Caco-2 (cell line): ENCODE data around the gene SREBF1. TPM values are rescaled to one million over a fixed set of nuclear protein-coding genes. Genes with fewer than 3 reads are reported as not detected.

ENCODE experiments used
- BruUV-seq: library from RNA; stranded (reverse); fragments of 400-500 nt; replicated peaks from 2 replicates; lab custom pipeline; 2021; lab: Mats Ljungman, UMichigan
- CTCF ChIA-PET: fragments of 300-600 bp; sonication (Branson Sonifier 250); formaldehyde crosslinking; loops from one replicate; lab custom pipeline; 2022; ENCODE audit warnings: antibody characterized with exemption; lab: Charles Lee
- POLR2A ChIA-PET: fragments of 300-600 bp; sonication (Branson Sonifier 250); formaldehyde crosslinking; loops from one replicate; lab custom pipeline; 2022; ENCODE audit warnings: antibody characterized with exemption; lab: Charles Lee
- DNase-seq, 2 experiments: peaks; one replicate each; pipeline versions ENCODE4 v3.0.0 to v3.0.0-alpha.2; 2020 to 2022
- H3K27me3 ChIP-seq: replicated peaks from 2 replicates; pipeline ENCODE4 v1.6.0; 2011; ENCODE audit warnings: low read length; ENCODE audit not compliant: control insufficient read depth, insufficient read depth
- H3K36me3 ChIP-seq: 2 replicates; pipeline ENCODE4 v1.5.1; 2011; ENCODE audit warnings: low read length; ENCODE audit not compliant: control insufficient read depth, insufficient read depth
- H3K4me1 ChIP-seq: fragments of 250-450 bp; sonication (Bioruptor Pico); 2 replicates; pipeline ENCODE4 v1.5.1; 2020; ENCODE audit warnings: mild to moderate bottlenecking
- H3K4me3 ChIP-seq: 2 replicates; pipeline ENCODE4 v1.5.1; 2011; ENCODE audit warnings: low read depth, mild to moderate bottlenecking, control low read depth, low read length
- H3K9me3 ChIP-seq: fragments of 250-450 bp; sonication (Bioruptor Pico); 2 replicates; pipeline ENCODE4 v1.5.1; 2020; ENCODE audit warnings: mild to moderate bottlenecking, moderate library complexity
- H3K27ac Mint-ChIP-seq: one replicate; pipeline ENCODE4 v1.8.0; 2022; ENCODE audit warnings: mixed read lengths; ENCODE audit not compliant: unreplicated experiment
- H3K27me3 Mint-ChIP-seq: one replicate; pipeline ENCODE4 v1.8.0; 2022; ENCODE audit warnings: mixed read lengths; ENCODE audit not compliant: insufficient read depth, unreplicated experiment
- H3K36me3 Mint-ChIP-seq: one replicate; pipeline ENCODE4 v1.8.0; 2022; ENCODE audit warnings: mild to moderate bottlenecking, mixed read lengths; ENCODE audit not compliant: insufficient read depth, unreplicated experiment
- H3K4me1 Mint-ChIP-seq: one replicate; pipeline ENCODE4 v1.8.0; 2022; ENCODE audit warnings: low read depth, mixed read lengths; ENCODE audit not compliant: unreplicated experiment
- H3K4me3 Mint-ChIP-seq: one replicate; pipeline ENCODE4 v1.8.0; 2022; ENCODE audit warnings: mild to moderate bottlenecking, moderate library complexity, mixed read lengths; ENCODE audit not compliant: unreplicated experiment
- H3K9me3 Mint-ChIP-seq: one replicate; pipeline ENCODE4 v1.8.0; 2022; ENCODE audit warnings: mixed read lengths; ENCODE audit not compliant: unreplicated experiment
- intact Hi-C: fragments of 100-400 bp; cut with micrococcal nuclease; formaldehyde crosslinking; loops from one replicate; pipeline ENCODE4 v1.10.0; 2022; ENCODE audit not compliant: unreplicated experiment
- total RNA-seq: library from RNA; stranded (reverse); gene quantifications from 2 replicates; pipeline ENCODE4 v1.2.3, GENCODE V29; 2022
- TF ChIP-seq, protein P1 (sequence below), 2 experiments: fragments of 200-600 bp in 1 of 2; IDR thresholded peaks; 1 replicate in 1 of 2; 2 replicates in 1 of 2; pipeline versions ENCODE4 v1.5.1 to v1.8.0; 2011 to 2022; ENCODE audit warnings: antibody characterized with exemption in 1 of 2, control low read depth in 1 of 2, inconsistent platforms in 1 of 2, low read depth in 1 of 2, low read length in 1 of 2, mild to moderate bottlenecking in 1 of 2, moderate library complexity in 1 of 2; ENCODE audit not compliant: insufficient read depth in 1 of 2, severe bottlenecking in 1 of 2, unreplicated experiment in 1 of 2

SREBF1 gene
- total RNA-seq, 1 experiment from 2014 or later: 118 TPM

DNA sequence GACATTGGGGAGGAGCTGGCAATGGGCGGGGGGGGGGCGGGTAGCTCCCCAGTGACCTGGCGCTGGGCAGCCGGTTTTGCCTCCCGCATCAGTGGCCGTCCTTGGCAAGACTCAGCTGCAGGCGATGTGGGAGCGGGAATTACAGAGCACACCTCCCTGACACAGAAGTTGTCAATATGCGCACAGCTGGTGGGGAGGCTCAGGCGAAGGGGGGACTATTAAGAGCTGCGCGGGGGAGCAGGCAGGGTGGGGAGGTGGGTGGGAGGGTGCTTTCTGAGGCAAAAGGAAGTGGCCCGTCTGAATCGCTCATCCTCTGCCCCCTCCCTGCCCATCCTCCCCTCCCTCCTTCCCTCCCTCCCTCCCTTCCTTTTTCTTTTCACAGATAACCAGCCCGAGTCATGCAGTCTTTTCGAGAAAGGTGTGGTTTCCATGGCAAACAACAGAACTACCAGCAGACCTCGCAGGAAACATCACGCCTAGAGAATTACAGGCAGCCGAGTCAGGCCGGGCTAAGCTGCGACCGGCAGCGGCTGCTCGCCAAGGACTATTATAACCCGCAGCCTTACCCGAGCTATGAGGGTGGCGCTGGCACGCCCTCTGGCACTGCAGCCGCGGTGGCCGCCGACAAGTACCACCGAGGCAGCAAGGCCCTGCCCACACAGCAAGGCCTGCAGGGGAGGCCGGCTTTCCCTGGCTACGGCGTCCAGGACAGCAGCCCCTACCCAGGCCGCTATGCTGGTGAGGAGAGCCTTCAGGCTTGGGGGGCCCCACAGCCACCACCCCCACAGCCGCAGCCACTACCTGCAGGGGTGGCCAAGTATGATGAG, 44.0 kb downstream of the SREBF1 start:
- Mint-ChIP-seq H3K27me3 (no peaks in the 10 kb centered on the region), H3K4me3 (no peak overlapping the region), H3K4me1 (peaks cover 23% of the 10 kb centered on the region), H3K9me3 (no peaks in the 10 kb centered on the region), H3K36me3 (peaks cover 40% of the 10 kb centered on the region), H3K27ac (peak overlapping the region; percentile 24)
- no TSS peak for BruUV-seq
- Histone ChIP-seq H3K36me3 (peaks cover 2% of the 10 kb centered on the region; the same call in 1 of the 2 replicates), H3K4me1 (peaks cover 17% of the 10 kb centered on the region), H3K4me3 (no peak overlapping the region), H3K27me3 (no peaks in the 10 kb centered on the region), H3K9me3 (no peaks in the 10 kb centered on the region)
- intact Hi-C loops: no loop called here
- DNase-seq: no peak
- CTCF ChIA-PET: interaction anchor here (0.7 to 0.8 kb wide), 3 partner anchors 40 to 126 kb away, joined by 3 to 8 read pairs (median 4); no protein-coding TSS in a partner anchor
- POLR2A ChIA-PET: no interaction called here
- TF ChIP-seq, protein P1, sequence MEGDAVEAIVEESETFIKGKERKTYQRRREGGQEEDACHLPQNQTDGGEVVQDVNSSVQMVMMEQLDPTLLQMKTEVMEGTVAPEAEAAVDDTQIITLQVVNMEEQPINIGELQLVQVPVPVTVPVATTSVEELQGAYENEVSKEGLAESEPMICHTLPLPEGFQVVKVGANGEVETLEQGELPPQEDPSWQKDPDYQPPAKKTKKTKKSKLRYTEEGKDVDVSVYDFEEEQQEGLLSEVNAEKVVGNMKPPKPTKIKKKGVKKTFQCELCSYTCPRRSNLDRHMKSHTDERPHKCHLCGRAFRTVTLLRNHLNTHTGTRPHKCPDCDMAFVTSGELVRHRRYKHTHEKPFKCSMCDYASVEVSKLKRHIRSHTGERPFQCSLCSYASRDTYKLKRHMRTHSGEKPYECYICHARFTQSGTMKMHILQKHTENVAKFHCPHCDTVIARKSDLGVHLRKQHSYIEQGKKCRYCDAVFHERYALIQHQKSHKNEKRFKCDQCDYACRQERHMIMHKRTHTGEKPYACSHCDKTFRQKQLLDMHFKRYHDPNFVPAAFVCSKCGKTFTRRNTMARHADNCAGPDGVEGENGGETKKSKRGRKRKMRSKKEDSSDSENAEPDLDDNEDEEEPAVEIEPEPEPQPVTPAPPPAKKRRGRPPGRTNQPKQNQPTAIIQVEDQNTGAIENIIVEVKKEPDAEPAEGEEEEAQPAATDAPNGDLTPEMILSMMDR (IDR thresholded peaks at IDR 0.05; ENCODE audit: insufficient read depth in 1 of 2, low read depth in 1 of 2, low read length in 1 of 2, severe bottlenecking in 1 of 2, unreplicated experiment in 1 of 2): no peak

DNA sequence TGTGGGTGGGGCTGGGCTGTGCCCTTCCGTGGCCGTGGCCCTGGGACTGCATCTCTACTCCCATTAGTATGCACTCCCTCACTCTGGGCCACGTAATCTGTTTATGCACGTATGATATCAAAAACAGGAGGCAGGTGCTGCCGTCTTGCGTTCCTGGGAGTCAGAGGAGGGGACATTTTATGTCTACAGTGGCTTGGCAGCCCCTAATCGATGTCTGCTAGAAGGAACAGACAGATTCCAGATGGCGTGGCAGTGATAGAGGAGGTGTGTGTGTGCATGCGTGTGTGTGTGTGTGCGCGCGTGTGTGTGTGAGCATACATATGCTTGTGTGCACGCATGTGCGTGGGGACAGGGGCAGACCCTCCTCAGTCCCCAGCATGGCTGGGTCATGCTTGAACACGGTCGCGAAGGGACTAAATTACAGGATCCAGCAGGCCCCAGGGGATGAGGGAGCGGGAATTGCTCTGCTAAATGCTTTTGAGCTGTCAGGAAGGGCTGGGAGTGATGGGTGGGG, 44.7 kb downstream of the SREBF1 start:
- no peak overlapping the region for H3K4me3 ChIP-seq
- TF ChIP-seq, protein P1 (IDR thresholded peaks at IDR 0.05; ENCODE audit: insufficient read depth in 1 of 2, low read depth in 1 of 2, low read length in 1 of 2, severe bottlenecking in 1 of 2, unreplicated experiment in 1 of 2): no peak
- Mint-ChIP-seq H3K27ac (peak overlapping the region; percentile 24), H3K36me3 (peaks cover 34% of the 10 kb centered on the region), H3K4me1 (peaks cover 23% of the 10 kb centered on the region), H3K27me3 (no peaks in the 10 kb centered on the region), H3K9me3 (no peaks in the 10 kb centered on the region), H3K4me3 (no peak overlapping the region)
- BruUV-seq: no TSS peak
- peaks cover 2% of the 10 kb centered on the region; the same call in 1 of the 2 replicates for H3K36me3 ChIP-seq
- no peak for DNase-seq
- ChIA-PET CTCF (interaction anchor here (0.7 to 0.8 kb wide), 2 partner anchors 41 to 78 kb away, joined by 3 to 8 read pairs; no protein-coding TSS in a partner anchor), POLR2A (no interaction called here)
- no peaks in the 10 kb centered on the region for H3K27me3 ChIP-seq
- peaks cover 17% of the 10 kb centered on the region for H3K4me1 ChIP-seq
- no peaks in the 10 kb centered on the region for H3K9me3 ChIP-seq
- intact Hi-C loops: no loop called here

DNA sequence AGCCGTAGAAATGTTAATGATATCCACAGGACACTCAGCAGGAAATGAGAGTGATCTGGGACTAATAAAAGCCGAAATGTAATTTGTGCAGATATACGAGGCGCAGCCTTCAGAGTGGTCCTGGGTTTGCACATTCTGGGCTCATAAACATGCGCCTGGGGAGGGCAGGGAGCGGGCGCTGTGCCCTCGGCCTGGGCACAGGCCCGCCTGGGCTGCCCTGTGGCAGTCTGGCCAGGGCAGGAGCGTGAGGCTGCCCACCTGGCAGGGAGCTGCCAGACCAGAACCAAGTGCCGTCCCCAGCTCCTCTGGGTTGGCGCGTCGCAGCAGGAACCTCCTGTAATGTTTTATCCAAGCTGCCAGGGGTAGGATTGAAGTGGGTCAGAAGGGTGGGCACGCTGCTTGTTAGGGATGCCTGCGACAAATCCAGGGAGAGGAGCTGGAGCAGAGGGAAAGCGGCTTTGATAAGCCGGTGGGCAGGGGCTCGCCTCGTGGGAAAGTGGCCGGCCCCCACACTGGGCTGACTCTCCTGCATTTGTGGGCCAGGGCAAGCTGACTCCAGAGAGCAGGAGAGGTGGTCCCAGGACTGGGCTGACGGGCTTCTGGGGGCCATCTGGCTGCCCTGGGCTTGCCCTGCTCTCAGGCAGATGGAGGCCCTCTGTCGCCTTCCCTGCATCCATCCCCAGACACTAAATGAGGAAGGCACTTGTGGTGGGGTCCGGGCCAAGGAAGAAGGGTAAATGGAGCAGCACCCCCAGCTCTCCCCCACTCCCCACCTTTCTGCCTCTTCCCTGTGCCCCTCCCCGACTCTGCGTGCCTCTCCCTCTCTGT, 45.9 kb downstream of the SREBF1 start:
- H3K4me3 ChIP-seq: no peak overlapping the region
- no peak overlapping the region for H3K4me3 Mint-ChIP-seq
- H3K36me3 Mint-ChIP-seq: peaks cover 23% of the 10 kb centered on the region
- ChIA-PET POLR2A (no interaction called here), CTCF (no interaction called here)
- no peaks in the 10 kb centered on the region for H3K9me3 ChIP-seq
- no peak for DNase-seq
- no peaks in the 10 kb centered on the region for H3K27me3 ChIP-seq
- H3K4me1 Mint-ChIP-seq: peaks cover 31% of the 10 kb centered on the region
- intact Hi-C loops: no loop called here
- H3K36me3 ChIP-seq: peaks cover 2% of the 10 kb centered on the region; the same call in 1 of the 2 replicates
- H3K27me3 Mint-ChIP-seq: no peaks in the 10 kb centered on the region
- H3K9me3 Mint-ChIP-seq: no peaks in the 10 kb centered on the region
- TF ChIP-seq, protein P1 (IDR thresholded peaks at IDR 0.05; ENCODE audit: insufficient read depth in 1 of 2, low read depth in 1 of 2, low read length in 1 of 2, severe bottlenecking in 1 of 2, unreplicated experiment in 1 of 2): no peak
- H3K4me1 ChIP-seq: peaks cover 17% of the 10 kb centered on the region
- no TSS peak for BruUV-seq
- no peak overlapping the region for H3K27ac Mint-ChIP-seq
